HUDEP-2 (cell line): ENCODE results near the gene TMEM192.
"Not testable (repeated sequence)": the region's sequence is repeated elsewhere in the genome, so short reads cannot be mapped to it uniquely, and the experiment has no call there.

Source experiments
- DNase-seq, 76 experiments: peaks; one replicate each; lab custom pipeline; 2025; ENCODE audit not compliant: unreplicated experiment in 76 of 76; lab: John Stamatoyannopoulos, UW

Gene TMEM192

GRCh38 chr4:165095291-165095690 lies 17.4 kb downstream of the TMEM192 start:
- DNase-seq: no peak

DNA sequence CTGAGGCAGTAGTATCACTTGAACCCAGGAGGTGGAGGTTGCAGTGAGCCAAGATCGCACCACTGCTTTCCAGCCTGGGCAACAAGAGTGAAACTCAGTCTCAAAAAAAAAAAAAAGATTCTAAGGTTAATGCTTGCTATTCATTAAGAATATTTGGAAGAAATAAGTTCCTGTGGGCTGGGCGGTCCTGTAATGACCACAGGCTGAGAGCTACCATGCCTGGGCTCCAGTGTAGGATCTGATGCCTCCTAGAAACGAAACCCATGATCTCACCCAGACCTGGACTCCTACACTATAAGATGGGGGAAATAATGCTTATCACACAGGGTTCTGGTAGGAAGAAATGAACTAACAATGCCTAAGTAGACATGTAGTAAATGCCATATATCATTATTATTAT lies 17.8 kb downstream of the TMEM192 start:
- no peak for DNase-seq

- not testable (repeated sequence) for DNase-seq
Observed at GRCh38 chr4:165092187-165092586, 20.5 kb downstream of the TMEM192 start.

- no peak for DNase-seq
Observed at GRCh38 chr4:165088366-165088765, 24.3 kb downstream of the TMEM192 start.

- no peak for DNase-seq
Observed at GRCh38 chr4:165085946-165086345, 26.7 kb downstream of the TMEM192 start.

DNA sequence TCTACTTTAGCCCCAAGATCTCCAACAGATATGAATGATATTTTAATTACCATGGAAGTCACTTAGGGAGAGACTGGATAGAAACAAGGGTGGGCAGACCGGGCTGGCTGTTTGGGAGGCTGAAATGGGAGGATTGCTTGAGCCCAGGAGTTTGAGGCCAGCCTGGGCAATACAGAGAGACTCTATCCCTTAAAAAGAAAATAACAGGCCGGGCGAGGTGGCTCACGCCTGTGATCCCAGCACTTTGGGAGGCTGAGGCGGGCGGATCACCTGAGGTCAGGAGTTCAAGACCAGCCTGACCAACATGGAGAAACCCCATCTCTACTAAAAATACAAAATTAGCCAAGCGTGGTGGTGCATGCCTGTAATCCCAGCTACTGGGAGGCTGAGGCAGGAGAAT lies 27.9 kb downstream of the TMEM192 start:
- DNase-seq: not testable (repeated sequence)

DNA sequence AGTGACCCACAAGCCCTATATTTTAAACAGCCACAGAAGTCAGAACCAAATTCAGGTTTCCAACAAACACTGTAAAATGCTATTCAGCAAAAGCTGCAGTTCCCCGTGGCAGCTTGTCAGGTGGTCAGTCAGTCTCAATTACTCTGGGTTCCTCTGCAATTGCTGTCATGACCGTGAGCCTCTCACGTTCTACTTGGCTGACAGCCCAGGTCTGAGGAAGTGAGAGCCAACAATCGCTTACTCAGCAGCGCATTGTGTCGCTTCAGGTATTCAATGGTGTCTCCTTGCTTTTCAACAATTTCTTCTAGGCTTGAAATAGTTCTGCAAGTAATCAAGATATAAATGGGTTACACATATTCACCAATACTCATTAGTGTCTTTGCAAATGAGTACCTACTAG lies 33.2 kb downstream of the TMEM192 start:
- DNase-seq: peak in 48 of 76 experiments; percentile 0 to 68 (median 19)

GRCh38 chr4:165077034-165077578 lies 35.6 kb downstream of the TMEM192 start:
- DNase-seq: no peak

GRCh38 chr4:165073346-165073745 lies 39.3 kb downstream of the TMEM192 start:
- DNase-seq: not testable (repeated sequence)

DNA sequence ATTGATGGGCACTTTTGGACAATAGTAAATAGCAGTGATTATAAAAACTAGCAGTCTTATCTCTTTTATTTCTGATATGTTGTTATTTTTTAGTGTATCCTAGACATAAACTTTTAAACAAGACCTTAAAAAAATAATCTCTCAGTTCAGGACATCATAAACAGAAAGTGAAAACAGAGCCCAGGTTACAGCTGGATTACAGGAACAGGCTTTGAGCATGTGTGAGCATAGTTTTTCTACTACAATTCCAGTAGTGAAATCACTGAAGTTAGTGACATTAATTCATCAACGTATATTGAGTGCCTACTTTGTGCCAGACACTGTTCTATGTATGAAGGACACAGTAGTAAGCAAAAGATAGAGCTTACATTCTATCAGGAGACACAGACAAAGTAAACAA lies 42.1 kb downstream of the TMEM192 start:
- no peak for DNase-seq

- DNase-seq: no peak
Observed at GRCh38 chr4:165060938-165061337, 51.7 kb downstream of the TMEM192 start.

GRCh38 chr4:165059386-165059785 lies 53.3 kb downstream of the TMEM192 start:
- DNase-seq: no peak

DNA sequence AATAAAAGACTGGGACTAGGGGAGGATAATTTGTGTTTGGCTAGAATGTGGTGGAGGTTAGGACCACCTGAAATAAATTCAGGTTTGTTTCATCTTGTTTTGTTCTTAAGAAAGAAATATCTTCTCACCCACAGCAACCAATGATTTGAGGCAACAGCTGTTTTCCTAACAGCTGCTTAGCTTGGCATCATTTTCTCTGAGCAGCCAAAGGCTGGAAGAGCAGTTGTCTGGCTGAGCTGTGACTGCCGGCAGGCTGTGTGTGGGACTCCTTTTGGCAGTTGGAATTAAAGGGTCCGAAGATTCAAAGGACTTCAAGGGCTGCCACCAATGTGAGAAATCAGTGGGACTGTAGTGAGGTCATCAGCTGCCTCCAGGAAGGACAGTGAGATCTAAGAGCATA lies 54.0 kb downstream of the TMEM192 start:
- DNase-seq: no peak

- no peak for DNase-seq
Observed at GRCh38 chr4:165055601-165056000, 57.1 kb downstream of the TMEM192 start.

GRCh38 chr4:165053645-165054044 lies 59.0 kb downstream of the TMEM192 start, which contains the start of gene TRIM75:
Gene TRIM75, plus strand, starts transcription at chr4:165053866. Its CDS starts 5,282 bp downstream, at chr4:165059148.
- no peak for DNase-seq

DNA sequence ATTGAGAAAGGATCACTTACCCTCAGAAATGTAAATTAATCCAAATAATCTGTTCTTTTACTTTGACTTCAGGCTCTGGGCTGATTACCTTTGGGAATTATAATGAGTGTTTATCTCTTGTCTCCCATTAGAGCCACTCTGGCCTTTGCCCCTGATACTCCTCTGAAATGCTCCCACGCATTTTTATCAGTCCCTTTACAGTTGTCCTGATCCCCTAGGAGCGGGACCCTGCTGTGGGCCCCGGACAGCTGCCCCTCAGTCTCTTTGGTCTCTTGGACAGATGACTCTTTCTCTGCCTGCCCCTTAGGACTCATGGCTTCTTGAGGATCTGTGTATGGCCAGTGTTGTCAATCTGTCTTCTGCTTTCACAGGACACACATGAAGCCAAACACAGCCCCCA lies 60.0 kb downstream of the TMEM192 start:
- DNase-seq: no peak

- no peak for DNase-seq
Observed at GRCh38 chr4:165048170-165048569, 64.5 kb downstream of the TMEM192 start.

GRCh38 chr4:165031436-165032211 lies 81.0 kb downstream of the TMEM192 start, which contains the start of gene TRIM60:
Gene TRIM60, plus strand, starts transcription at chr4:165031999. Its CDS starts 8,074 bp downstream, at chr4:165040073.
- no peak for DNase-seq

- DNase-seq: no peak
Observed at GRCh38 chr4:165027762-165028402, 84.8 kb downstream of the TMEM192 start.

DNA sequence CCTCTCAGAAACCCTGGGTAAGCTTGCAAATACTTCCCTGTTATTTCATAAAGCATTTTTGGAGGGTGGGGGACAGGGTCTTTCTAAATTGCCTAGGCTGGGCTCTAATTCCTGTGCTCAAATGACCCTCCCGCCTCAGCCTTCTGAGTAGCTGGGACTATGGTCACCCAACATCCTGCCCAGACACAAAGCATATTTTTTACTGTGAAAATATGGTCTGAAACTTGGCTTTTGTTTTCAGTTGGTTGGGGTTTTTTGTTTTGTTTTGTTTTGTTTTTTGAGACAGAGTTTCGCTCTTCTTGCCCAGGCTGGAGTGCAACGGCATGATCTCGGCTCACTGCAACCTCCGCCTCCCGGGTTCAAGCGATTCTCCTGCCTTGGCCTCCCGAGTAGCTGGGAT lies 86.9 kb downstream of the TMEM192 start:
- DNase-seq: not testable (repeated sequence)
